GM12878 (cell line): ENCODE measurements around the gene NOB1. TPM values are rescaled to one million over a fixed set of nuclear protein-coding genes. Genes with fewer than 3 reads are reported as not detected.

Experiments used
- ATAC-seq: fragments of 200-7000 bp; cut with Tn5 transposase; 3 replicates; pipeline ENCODE4 v1.9.1; 2020; ENCODE audit warnings: mild to moderate bottlenecking, moderate library complexity
- BruUV-seq: library from RNA; stranded (reverse); fragments of 400-500 nt; replicated peaks from 2 replicates; lab custom pipeline; 2021; lab: Mats Ljungman, UMichigan
- CTCF ChIA-PET: fragments of 300-600 bp; sonication (Branson Sonifier 250); formaldehyde crosslinking; extraction: SDS; loops from one replicate; lab custom pipeline; 2021; ENCODE audit warnings: inconsistent platforms; lab: Yijun Ruan, JAX
- POLR2A ChIA-PET: fragments of 350-600 bp; formaldehyde crosslinking; extraction: SDS; loops from one replicate; lab custom pipeline; 2021; ENCODE audit warnings: inconsistent platforms; lab: Charles Lee
- RAD21 ChIA-PET: fragments of 300-600 bp; sonication (Branson Sonifier 250); formaldehyde crosslinking; loops from one replicate; lab custom pipeline; 2023; ENCODE audit warnings: antibody characterized with exemption; ENCODE audit not compliant: unreplicated experiment; lab: Charles Lee
- SMC1A ChIA-PET: fragments of 300-600 bp; sonication (Branson Sonifier 250); formaldehyde crosslinking; loops from one replicate; lab custom pipeline; 2023; ENCODE audit not compliant: unreplicated experiment, uncharacterized antibody; lab: Charles Lee
- DNase-seq: peaks from one replicate; pipeline ENCODE4 v3.0.0-alpha.2; 2011; ENCODE audit warnings: low read depth, low spot score
- FAIRE-seq: peaks from 3 replicates; lab custom pipeline; 2011; peaks lifted over from hg19 to GRCh38; lab: Jason Lieb, UNC
- H2AFZ ChIP-seq: 2 replicates; pipeline ENCODE4 v1.6.0; 2011; ENCODE audit warnings: low read depth, low read length, control low read depth; ENCODE audit not compliant: control insufficient read depth
- H3K27ac ChIP-seq: 2 replicates; pipeline ENCODE4 v1.5.1; 2011; ENCODE audit warnings: control low read depth; ENCODE audit not compliant: control insufficient read depth, insufficient read depth
- H3K27me3 ChIP-seq, 2 experiments: replicated peaks in 1 of 2; 2 replicates each; pipeline versions ENCODE4 v1.6.0 to v1.6.1; 2011; ENCODE audit warnings: low read length in 1 of 2; ENCODE audit not compliant: control insufficient read depth in 2 of 2, insufficient read depth in 2 of 2
- H3K36me3 ChIP-seq, 2 experiments: 2 replicates each; pipeline ENCODE4 v1.5.1; 2011; ENCODE audit warnings: low read length in 1 of 2; ENCODE audit not compliant: control insufficient read depth in 2 of 2, insufficient read depth in 2 of 2
- H3K4me1 ChIP-seq: 2 replicates; pipeline ENCODE4 v1.6.1; 2011; ENCODE audit warnings: mild to moderate bottlenecking, low read length, moderate library complexity, mixed read lengths; ENCODE audit not compliant: control insufficient read depth, insufficient read depth
- H3K4me2 ChIP-seq: 2 replicates; pipeline ENCODE4 v1.6.0; 2011; ENCODE audit warnings: control low read depth; ENCODE audit not compliant: control insufficient read depth, insufficient read depth
- H3K4me3 ChIP-seq: fragments of 200-600 bp; sonication (generic); 2 replicates; pipeline ENCODE4 v1.5.1; 2016
- H3K79me2 ChIP-seq: 2 replicates; pipeline ENCODE4 v1.6.0; 2011; ENCODE audit warnings: low read length; ENCODE audit not compliant: control insufficient read depth, insufficient read depth
- H3K9ac ChIP-seq: 2 replicates; pipeline ENCODE4 v1.8.0; 2011; ENCODE audit warnings: low read length, control low read depth, mixed read lengths; ENCODE audit not compliant: control insufficient read depth, insufficient read depth
- H3K9me3 ChIP-seq: replicated peaks from 3 replicates; pipeline ENCODE4 v1.5.1; 2011; ENCODE audit warnings: mild to moderate bottlenecking, low read length; ENCODE audit not compliant: control insufficient read depth, insufficient read depth
- H4K20me1 ChIP-seq: 2 replicates; pipeline ENCODE4 v1.6.0; 2011; ENCODE audit not compliant: control insufficient read depth, insufficient read depth
- CBX5 ChIP-seq: sonication (generic); IDR thresholded peaks from 2 replicates; pipeline ENCODE4 v1.6.1; 2016; ENCODE audit warnings: low read depth, moderate library complexity, mild to moderate bottlenecking, inconsistent platforms
- ETV6 ChIP-seq, 2 experiments: fragments of 450-650 bp in 1 of 2; IDR thresholded peaks in 1 of 2; conservative IDR thresholded peaks in 1 of 2; 2 replicates each; pipeline ENCODE4 v1.6.1; 2014; ENCODE audit warnings: antibody characterized with exemption in 1 of 2, borderline replicate concordance in 1 of 2, low read depth in 1 of 2, mild to moderate bottlenecking in 1 of 2, moderate library complexity in 1 of 2
- EZH2 ChIP-seq: IDR thresholded peaks from 2 replicates; pipeline ENCODE4 v1.6.1; 2012; ENCODE audit warnings: low read depth, mild to moderate bottlenecking, control low read depth, inconsistent platforms, low read length, borderline replicate concordance; ENCODE audit not compliant: control insufficient read depth
- NR2C2 ChIP-seq: IDR thresholded peaks from 2 replicates; pipeline ENCODE4 v1.6.1; 2011; ENCODE audit warnings: borderline replicate concordance, low read depth; ENCODE audit not compliant: control insufficient read depth, insufficient read length
- NRF1 ChIP-seq: conservative IDR thresholded peaks from 2 replicates; pipeline ENCODE4 v1.6.1; 2011; ENCODE audit warnings: mild to moderate bottlenecking, low read depth, low read length, improper control_type of control experiment
- PBX3 ChIP-seq: IDR thresholded peaks from 2 replicates; pipeline ENCODE4 v1.6.1; 2011; ENCODE audit warnings: mild to moderate bottlenecking, low read depth, low read length, moderate library complexity; ENCODE audit not compliant: insufficient replicate concordance
- RCOR1 ChIP-seq: conservative IDR thresholded peaks from 2 replicates; pipeline ENCODE4 v1.6.1; 2012; ENCODE audit warnings: low read depth, low read length, improper control_type of control experiment
- SKIL ChIP-seq: fragments of 450-650 bp; IDR thresholded peaks from 2 replicates; pipeline ENCODE4 v1.6.1; 2017; ENCODE audit warnings: mild to moderate bottlenecking, low read depth, inconsistent platforms; ENCODE audit not compliant: poor library complexity, severe bottlenecking
- SMAD5 ChIP-seq: IDR thresholded peaks from 2 replicates; pipeline ENCODE4 v1.6.1; 2016; ENCODE audit warnings: antibody characterized with exemption, low read depth
- STAT3 ChIP-seq: IDR thresholded peaks from 2 replicates; pipeline ENCODE4 v1.6.1; 2011; ENCODE audit warnings: low read depth, low read length, improper control_type of control experiment
- TARDBP ChIP-seq: IDR thresholded peaks from 2 replicates; pipeline ENCODE4 v1.6.1; 2016; ENCODE audit warnings: borderline replicate concordance
- USF1 ChIP-seq: IDR thresholded peaks from 2 replicates; pipeline ENCODE4 v1.6.1; 2011; ENCODE audit warnings: borderline replicate concordance, low read depth, mild to moderate bottlenecking, moderate library complexity, mixed read lengths, low read length; ENCODE audit not compliant: insufficient read depth; ENCODE audit errors: extremely low read length
- USF2 ChIP-seq: IDR thresholded peaks from 2 replicates; pipeline ENCODE4 v1.6.1; 2011; ENCODE audit warnings: low read depth, low read length, improper control_type of control experiment, borderline replicate concordance
- ZBTB33 ChIP-seq: fragments of 450-650 bp; IDR thresholded peaks from 2 replicates; pipeline ENCODE4 v1.6.1; 2017; ENCODE audit warnings: mild to moderate bottlenecking
- ZNF207 ChIP-seq: fragments of 450-650 bp; IDR thresholded peaks from 2 replicates; pipeline ENCODE4 v1.6.1; 2014; ENCODE audit warnings: antibody characterized with exemption, mild to moderate bottlenecking, borderline replicate concordance
- WGBS: methylation state at CpG from one replicate; pipeline ENCODE4 v1.1.6; 2016; ENCODE audit warnings: low lambda C conversion rate; ENCODE audit not compliant: insufficient replicate concordance, insufficient coverage; ENCODE audit errors: missing lambda C conversion rate; 5-methylcytosine and 5-hydroxymethylcytosine counted together
- in situ Hi-C: fragments of 300-500 bp; cut with MboI; formaldehyde crosslinking; loops from 9 replicates; pipeline ENCODE4 v1.14.3; 2018; ENCODE audit warnings: mixed read lengths
- intact Hi-C: fragments of 100-400 bp; cut with micrococcal nuclease; formaldehyde crosslinking; loops from one replicate; pipeline ENCODE4 v1.14.2; 2022; ENCODE audit not compliant: unreplicated experiment
- polyA plus RNA-seq, 11 experiments: library from polyadenylated mRNA; depleted of rRNA in 4 of 11; unstranded in 6 of 11; stranded (reverse) in 5 of 11; fragments of >200 nt; fragmentation: Nextera tagmentation in 4 of 11; fragmentation: Illumina TruSeq in 1 of 11; extraction: Ambion mirVana in 4 of 11; extraction: Trizol in 1 of 11; gene quantifications; 1 replicate in 1 of 11; 2 replicates in 10 of 11; pipeline versions ENCODE4 v1.2.1 to v1.2.3, GENCODE V29; 2011 to 2016; ENCODE audit warnings: inconsistent platforms in 2 of 11, missing spikeins in 2 of 11, low read depth in 1 of 11
- total RNA-seq, 4 experiments: library from RNA; depleted of rRNA in 3 of 4; stranded (reverse); fragments of >200 nt in 3 of 4; fragmentation: Illumina TruSeq in 1 of 4; extraction: Trizol in 1 of 4; gene quantifications; 2 replicates each; pipeline versions ENCODE4 v1.2.1 to v1.2.3, GENCODE V29; 2013 to 2021

Gene NOB1
- total and polyA plus RNA-seq, 10 of the 15 experiments (the other 5 are each of a cell fraction or from before 2014, with no cell fraction given) = 31.1 to 117 (median 78.0) TPM

GRCh38 chr16:69732101-69732500 lies 22.6 kb downstream of the NOB1 start:
- 92% methylated on average over 6 of the region's 6 CpGs for WGBS
- FAIRE-seq = no peak
- TF ChIP-seq NR2C2 (no peak), RCOR1 (no peak), USF1 (no peak), SKIL (no peak), PBX3 (no peak), CBX5 (no peak), NRF1 (no peak), ETV6 (conservative IDR thresholded peaks at IDR 0.05 in 1 of 2, IDR thresholded peaks at IDR 0.05 in 1 of 2; ENCODE audit: borderline replicate concordance in 1 of 2, low read depth in 1 of 2) (no peak), EZH2 (no peak), ZNF207 (no peak), TARDBP (no peak), SMAD5 (no peak), ZBTB33 (no peak), USF2 (no peak), STAT3 (no peak)

More at GRCh38 chr16:69732101-69732500, 22.6 kb downstream of the NOB1 start:
- Histone ChIP-seq H3K9me3 (no peaks in the 10 kb centered on the region), H3K9ac (no peak overlapping the region), H3K27ac (no peak overlapping the region), H3K79me2 (peaks cover 8% of the 10 kb centered on the region), H3K27me3 (no peaks in the 10 kb centered on the region), H3K4me1 (no peaks in the 10 kb centered on the region; the same call in 1 of the 2 replicates), H3K36me3 (no peaks in the 10 kb centered on the region), H3K4me3 (no peak overlapping the region), H4K20me1 (no peaks in the 10 kb centered on the region), H2AFZ (no peak overlapping the region), H3K4me2 (no peak overlapping the region)
- no peak for DNase-seq
- no peak for ATAC-seq
- SMC1A ChIA-PET = interaction anchor here (1.0 kb wide), 1 partner anchor 348 kb away, joined by 3 read pairs; no protein-coding TSS in a partner anchor
- RAD21 ChIA-PET = no interaction called here
- CTCF ChIA-PET = no interaction called here
- no TSS peak for BruUV-seq
- intact Hi-C loops = no loop called here
- POLR2A ChIA-PET = interaction anchor here (1.3 kb wide), 1 partner anchor 22 kb away, joined by 3 read pairs; no protein-coding TSS in a partner anchor
- in situ Hi-C loops = no loop called here
